ENCODE data around the gene PAPOLB. TPM values are rescaled to one million over a fixed set of nuclear protein-coding genes. Genes with fewer than 3 reads are reported as not detected.

PAPOLB gene
- 0.38 TPM for total RNA-seq
- long read RNA-seq, full-length matches to known transcripts: 1 of 1 reads
- long read RNA-seq, partial matches to known transcripts: 0 of 1 reads
- long read RNA-seq, other reads (novel, unspliced or antisense): 0 of 1 reads

- peak within 1 kb of the TSS; percentile 27 for H3K4me3 ChIP-seq
- peaks cover 11% of the 10 kb centered on the region for H3K27me3 ChIP-seq
- no peaks in the 10 kb centered on the region for H3K36me3 ChIP-seq
- DNase-seq (no peak), ATAC-seq (peak; percentile 38)
- intact Hi-C loops (cut with DNase I): no loop called here
- H3K9me3 ChIP-seq: no peaks in the 10 kb centered on the region
- H3K4me1 ChIP-seq: no peaks in the 10 kb centered on the region
- no peak within 1 kb of the TSS for H3K27ac ChIP-seq
- TF ChIP-seq CTCF (IDR thresholded peaks at IDR 0.05): no peak
These were observed at the start of gene PAPOLB for GRCh38 chr7:4861673-4862072. TSS of gene PAPOLB (minus strand) at chr7:4862030. CDS start at chr7:4861810, 220 bp downstream.

- Histone ChIP-seq H3K4me1 (no peaks in the 10 kb centered on the region), H3K9me3 (no peaks in the 10 kb centered on the region), H3K36me3 (no peaks in the 10 kb centered on the region), H3K27ac (no peak overlapping the region), H3K27me3 (no peaks in the 10 kb centered on the region), H3K4me3 (no peak overlapping the region)
- DNase-seq (no peak), ATAC-seq (no peak)
- TF ChIP-seq CTCF (IDR thresholded peaks at IDR 0.05): no peak
- intact Hi-C loops (cut with DNase I): no loop called here
These were observed 49.4 kb upstream of the PAPOLB start for GRCh38 chr7:4911111-4911828.

GRCh38 chr7:4906682-4907081 lies 44.9 kb upstream of the PAPOLB start:
- no peaks in the 10 kb centered on the region for H3K36me3 ChIP-seq
- H3K4me3 ChIP-seq: no peak overlapping the region
- H3K27me3 ChIP-seq: no peaks in the 10 kb centered on the region
- ATAC-seq (no peak), DNase-seq (no peak)
- no peaks in the 10 kb centered on the region for H3K4me1 ChIP-seq
- no peak overlapping the region for H3K27ac ChIP-seq
- no peak for TF ChIP-seq CTCF (IDR thresholded peaks at IDR 0.05)
- H3K9me3 ChIP-seq: no peaks in the 10 kb centered on the region
- intact Hi-C loops (cut with DNase I): no loop called here

GRCh38 chr7:4905171-4905570 lies 43.3 kb upstream of the PAPOLB start:
- DNase-seq: no peak
- H3K4me1 ChIP-seq: no peaks in the 10 kb centered on the region
- no peaks in the 10 kb centered on the region for H3K27me3 ChIP-seq
- no peak for TF ChIP-seq CTCF (IDR thresholded peaks at IDR 0.05)
- intact Hi-C loops (cut with DNase I): no loop called here
- no peak overlapping the region for H3K4me3 ChIP-seq
- ATAC-seq: no peak
- no peaks in the 10 kb centered on the region for H3K9me3 ChIP-seq
- H3K27ac ChIP-seq: no peak overlapping the region
- no peaks in the 10 kb centered on the region for H3K36me3 ChIP-seq

GRCh38 chr7:4904346-4904745 lies 42.5 kb upstream of the PAPOLB start:
- no peak for ATAC-seq
- DNase-seq: no peak
- Histone ChIP-seq H3K4me3 (no peak overlapping the region), H3K27me3 (no peaks in the 10 kb centered on the region), H3K36me3 (no peaks in the 10 kb centered on the region), H3K9me3 (no peaks in the 10 kb centered on the region), H3K27ac (no peak overlapping the region), H3K4me1 (no peaks in the 10 kb centered on the region)
- no peak for TF ChIP-seq CTCF (IDR thresholded peaks at IDR 0.05)
- intact Hi-C loops (cut with DNase I): no loop called here
